Peyer's patch (tissue), 4 donors: ENCODE results near the gene STH.

Experiments used
- POLR2A ChIP-seq, 2 donors: fragments of 450-650 bp; IDR thresholded peaks; one replicate each; pipeline ENCODE4 v1.5.1; 2017; ENCODE audit warnings: antibody characterized with exemption in 2 of 2, mild to moderate bottlenecking in 2 of 2, moderate library complexity in 2 of 2
- TF ChIP-seq, protein P1 (sequence below), 6 experiments: fragments of 450-650 bp in 4 of 6; fragments of 200-600 bp in 2 of 6; sonication (generic) in 1 of 6; IDR thresholded peaks; one replicate each; pipeline ENCODE4 v1.5.1; 2017 to 2019; ENCODE audit warnings: antibody characterized with exemption in 6 of 6, mild to moderate bottlenecking in 3 of 6, moderate library complexity in 1 of 6

- TF ChIP-seq, protein P1, sequence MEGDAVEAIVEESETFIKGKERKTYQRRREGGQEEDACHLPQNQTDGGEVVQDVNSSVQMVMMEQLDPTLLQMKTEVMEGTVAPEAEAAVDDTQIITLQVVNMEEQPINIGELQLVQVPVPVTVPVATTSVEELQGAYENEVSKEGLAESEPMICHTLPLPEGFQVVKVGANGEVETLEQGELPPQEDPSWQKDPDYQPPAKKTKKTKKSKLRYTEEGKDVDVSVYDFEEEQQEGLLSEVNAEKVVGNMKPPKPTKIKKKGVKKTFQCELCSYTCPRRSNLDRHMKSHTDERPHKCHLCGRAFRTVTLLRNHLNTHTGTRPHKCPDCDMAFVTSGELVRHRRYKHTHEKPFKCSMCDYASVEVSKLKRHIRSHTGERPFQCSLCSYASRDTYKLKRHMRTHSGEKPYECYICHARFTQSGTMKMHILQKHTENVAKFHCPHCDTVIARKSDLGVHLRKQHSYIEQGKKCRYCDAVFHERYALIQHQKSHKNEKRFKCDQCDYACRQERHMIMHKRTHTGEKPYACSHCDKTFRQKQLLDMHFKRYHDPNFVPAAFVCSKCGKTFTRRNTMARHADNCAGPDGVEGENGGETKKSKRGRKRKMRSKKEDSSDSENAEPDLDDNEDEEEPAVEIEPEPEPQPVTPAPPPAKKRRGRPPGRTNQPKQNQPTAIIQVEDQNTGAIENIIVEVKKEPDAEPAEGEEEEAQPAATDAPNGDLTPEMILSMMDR (IDR thresholded peaks at IDR 0.05): no peak
- TF ChIP-seq POLR2A (IDR thresholded peaks at IDR 0.05): no peak
Observed at GRCh38 chr17:46020023-46020761, 21.1 kb downstream of the STH start.
